ENCODE data around the gene DYSF.

The DYSF gene

GRCh38 chr2:71683666-71684065, 230.3 kb downstream of the DYSF start:
- Histone ChIP-seq H3K27ac (ENCODE audit: low read length) (no peak overlapping the region), H3K79me2 (ENCODE audit: low read length) (no peaks in the 10 kb centered on the region), H3K4me1 (ENCODE audit: low read length) (no peaks in the 10 kb centered on the region), H3K9me3 (ENCODE audit: insufficient read depth, low read length) (no peaks in the 10 kb centered on the region), H3K4me3 (ENCODE audit: low read length) (no peak overlapping the region), H3K36me3 (replicated peaks; ENCODE audit: low read depth, low read length) (no peaks in the 10 kb centered on the region), H2AFZ (ENCODE audit: low read depth, low read length) (no peak overlapping the region), H3K9ac (ENCODE audit: low read length) (no peak overlapping the region), H4K20me1 (ENCODE audit: insufficient read depth, low read length) (no peaks in the 10 kb centered on the region), H3K27me3 (ENCODE audit: low read depth, low read length) (peaks cover 4% of the 10 kb centered on the region; the same call in 1 of the 2 replicates), H3K4me2 (ENCODE audit: low read length) (no peak overlapping the region)
- no peak for TF ChIP-seq EZH2phosphoT487 (IDR thresholded peaks at IDR 0.05; ENCODE audit: low read depth)
- TF ChIP-seq, protein P1, sequence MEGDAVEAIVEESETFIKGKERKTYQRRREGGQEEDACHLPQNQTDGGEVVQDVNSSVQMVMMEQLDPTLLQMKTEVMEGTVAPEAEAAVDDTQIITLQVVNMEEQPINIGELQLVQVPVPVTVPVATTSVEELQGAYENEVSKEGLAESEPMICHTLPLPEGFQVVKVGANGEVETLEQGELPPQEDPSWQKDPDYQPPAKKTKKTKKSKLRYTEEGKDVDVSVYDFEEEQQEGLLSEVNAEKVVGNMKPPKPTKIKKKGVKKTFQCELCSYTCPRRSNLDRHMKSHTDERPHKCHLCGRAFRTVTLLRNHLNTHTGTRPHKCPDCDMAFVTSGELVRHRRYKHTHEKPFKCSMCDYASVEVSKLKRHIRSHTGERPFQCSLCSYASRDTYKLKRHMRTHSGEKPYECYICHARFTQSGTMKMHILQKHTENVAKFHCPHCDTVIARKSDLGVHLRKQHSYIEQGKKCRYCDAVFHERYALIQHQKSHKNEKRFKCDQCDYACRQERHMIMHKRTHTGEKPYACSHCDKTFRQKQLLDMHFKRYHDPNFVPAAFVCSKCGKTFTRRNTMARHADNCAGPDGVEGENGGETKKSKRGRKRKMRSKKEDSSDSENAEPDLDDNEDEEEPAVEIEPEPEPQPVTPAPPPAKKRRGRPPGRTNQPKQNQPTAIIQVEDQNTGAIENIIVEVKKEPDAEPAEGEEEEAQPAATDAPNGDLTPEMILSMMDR (IDR thresholded peaks at IDR 0.05; ENCODE audit: low read depth, low read length) = no peak

- Histone ChIP-seq H3K9me3 (ENCODE audit: insufficient read depth, low read length) (no peaks in the 10 kb centered on the region), H3K4me2 (ENCODE audit: low read length) (no peak overlapping the region), H3K4me1 (ENCODE audit: low read length) (no peaks in the 10 kb centered on the region), H3K4me3 (ENCODE audit: low read length) (no peak overlapping the region), H3K27ac (ENCODE audit: low read length) (no peak overlapping the region), H3K79me2 (ENCODE audit: low read length) (no peaks in the 10 kb centered on the region), H3K9ac (ENCODE audit: low read length) (no peak overlapping the region), H3K27me3 (ENCODE audit: low read depth, low read length) (0 out of 2 replicates have a peak, but pooled peaks cover under 1% of the 10 kb centered on the region), H3K36me3 (replicated peaks; ENCODE audit: low read depth, low read length) (no peaks in the 10 kb centered on the region), H2AFZ (ENCODE audit: low read depth, low read length) (no peak overlapping the region), H4K20me1 (ENCODE audit: insufficient read depth, low read length) (no peaks in the 10 kb centered on the region)
- TF ChIP-seq EZH2phosphoT487 (IDR thresholded peaks at IDR 0.05; ENCODE audit: low read depth) = no peak
- TF ChIP-seq, protein P1 (IDR thresholded peaks at IDR 0.05; ENCODE audit: low read depth, low read length) = no peak
Observed at GRCh38 chr2:71684226-71685072, 231.1 kb downstream of the DYSF start.

DNA sequence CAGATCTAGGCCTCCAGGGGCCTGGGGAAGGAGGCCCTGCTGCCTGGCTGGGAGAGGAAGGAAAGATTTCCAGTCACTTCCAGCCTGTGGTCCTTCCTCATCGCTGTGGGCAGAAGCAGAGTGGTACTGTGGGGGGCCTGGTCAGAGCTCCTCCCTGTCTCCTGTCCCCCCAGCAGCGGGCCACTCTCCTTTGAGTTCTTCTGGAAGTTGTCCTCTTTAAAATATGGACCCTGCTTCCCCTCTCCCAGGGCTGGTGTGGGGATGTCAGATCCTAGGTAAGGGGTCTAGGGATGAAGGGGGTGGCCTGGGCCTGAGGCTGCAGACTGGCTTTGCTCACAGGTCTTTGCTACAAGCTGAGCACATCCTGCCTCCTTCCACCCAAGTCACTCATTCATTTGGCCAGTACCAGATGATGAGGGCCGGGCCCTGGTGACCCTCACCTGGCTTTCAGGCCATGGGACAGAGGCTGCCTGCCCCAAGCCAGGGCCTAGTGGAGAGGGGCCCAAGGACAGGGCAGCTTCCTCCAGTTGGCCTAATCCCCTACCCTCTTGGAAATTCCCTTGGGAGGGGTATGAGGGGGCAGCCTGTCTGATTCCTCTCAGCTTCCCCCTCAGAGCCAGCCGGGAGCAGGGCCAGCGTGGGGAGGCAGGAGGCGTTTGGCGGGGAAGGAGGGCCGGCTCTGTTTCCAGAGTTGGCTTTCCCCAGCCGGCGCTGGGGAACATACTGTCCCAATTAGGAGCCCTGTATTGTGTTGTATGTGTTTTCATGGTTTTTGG, 231.9 kb downstream of the DYSF start:
- Histone ChIP-seq H3K27me3 (ENCODE audit: low read depth, low read length) (no peaks in the 10 kb centered on the region), H3K4me2 (ENCODE audit: low read length) (no peak overlapping the region), H3K9me3 (ENCODE audit: insufficient read depth, low read length) (no peaks in the 10 kb centered on the region), H3K4me1 (ENCODE audit: low read length) (no peaks in the 10 kb centered on the region), H3K36me3 (replicated peaks; ENCODE audit: low read depth, low read length) (no peaks in the 10 kb centered on the region), H2AFZ (ENCODE audit: low read depth, low read length) (no peak overlapping the region), H3K27ac (ENCODE audit: low read length) (no peak overlapping the region), H3K79me2 (ENCODE audit: low read length) (no peaks in the 10 kb centered on the region), H3K9ac (ENCODE audit: low read length) (no peak overlapping the region), H4K20me1 (ENCODE audit: insufficient read depth, low read length) (no peaks in the 10 kb centered on the region), H3K4me3 (ENCODE audit: low read length) (no peak overlapping the region)
- TF ChIP-seq EZH2phosphoT487 (IDR thresholded peaks at IDR 0.05; ENCODE audit: low read depth) = no peak
- TF ChIP-seq, protein P1 (IDR thresholded peaks at IDR 0.05; ENCODE audit: low read depth, low read length) = no peak

DNA sequence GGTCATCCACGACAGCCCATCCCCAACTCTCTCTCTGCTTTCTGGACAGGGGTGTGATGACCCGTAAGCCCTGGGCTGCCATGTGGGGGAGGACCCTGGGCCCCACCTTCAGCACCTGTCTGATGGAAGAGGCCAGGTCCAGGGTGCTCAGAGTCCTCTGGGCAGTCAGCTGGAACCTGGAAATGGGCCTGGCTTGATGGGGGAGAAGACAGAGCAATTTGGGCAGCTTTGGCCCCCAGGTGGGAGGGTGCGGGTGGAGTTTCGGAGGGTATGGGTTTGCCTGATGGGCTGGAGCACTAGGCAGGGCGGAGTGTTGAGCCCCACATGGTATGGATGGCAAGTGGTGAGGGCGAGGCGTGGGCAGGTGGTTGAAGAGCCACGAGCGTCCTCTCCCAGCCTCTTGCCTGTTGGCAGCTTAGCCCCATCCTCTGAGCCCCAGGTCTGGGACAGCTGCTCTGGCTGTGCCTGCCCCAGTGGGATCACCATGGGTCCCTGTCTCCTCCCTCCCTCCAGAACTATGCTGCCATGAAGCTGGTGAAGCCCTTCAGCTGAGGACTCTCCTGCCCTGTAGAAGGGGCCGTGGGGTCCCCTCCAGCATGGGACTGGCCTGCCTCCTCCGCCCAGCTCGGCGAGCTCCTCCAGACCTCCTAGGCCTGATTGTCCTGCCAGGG, 232.7 kb downstream of the DYSF start:
- TF ChIP-seq EZH2phosphoT487 (IDR thresholded peaks at IDR 0.05; ENCODE audit: low read depth) = no peak
- TF ChIP-seq, protein P1 (IDR thresholded peaks at IDR 0.05; ENCODE audit: low read depth, low read length) = no peak
- H3K9me3 ChIP-seq (ENCODE audit: insufficient read depth, low read length) = no peaks in the 10 kb centered on the region
- no peaks in the 10 kb centered on the region for H3K36me3 ChIP-seq (replicated peaks; ENCODE audit: low read depth, low read length)
- H2AFZ ChIP-seq (ENCODE audit: low read depth, low read length) = no peak overlapping the region
- H3K9ac ChIP-seq (ENCODE audit: low read length) = no peak overlapping the region
- H3K27ac ChIP-seq (ENCODE audit: low read length) = no peak overlapping the region
- H3K27me3 ChIP-seq (ENCODE audit: low read depth, low read length) = no peaks in the 10 kb centered on the region
- no peaks in the 10 kb centered on the region for H3K79me2 ChIP-seq (ENCODE audit: low read length)
- H3K4me1 ChIP-seq (ENCODE audit: low read length) = no peaks in the 10 kb centered on the region
- H3K4me2 ChIP-seq (ENCODE audit: low read length) = no peak overlapping the region
- no peaks in the 10 kb centered on the region for H4K20me1 ChIP-seq (ENCODE audit: insufficient read depth, low read length)
- no peak overlapping the region for H3K4me3 ChIP-seq (ENCODE audit: low read length)
